HG03354 (cell line): Measurements from ENCODE around the gene GUCA2B.

Experiments used
- ATAC-seq: cut with Tn5 transposase; IDR thresholded peaks from one replicate; pipeline ENCODE4 v1.9.1; 2021; ENCODE audit warnings: mild to moderate bottlenecking; ENCODE audit not compliant: unreplicated experiment, poor library complexity, severe bottlenecking

GUCA2B gene

DNA sequence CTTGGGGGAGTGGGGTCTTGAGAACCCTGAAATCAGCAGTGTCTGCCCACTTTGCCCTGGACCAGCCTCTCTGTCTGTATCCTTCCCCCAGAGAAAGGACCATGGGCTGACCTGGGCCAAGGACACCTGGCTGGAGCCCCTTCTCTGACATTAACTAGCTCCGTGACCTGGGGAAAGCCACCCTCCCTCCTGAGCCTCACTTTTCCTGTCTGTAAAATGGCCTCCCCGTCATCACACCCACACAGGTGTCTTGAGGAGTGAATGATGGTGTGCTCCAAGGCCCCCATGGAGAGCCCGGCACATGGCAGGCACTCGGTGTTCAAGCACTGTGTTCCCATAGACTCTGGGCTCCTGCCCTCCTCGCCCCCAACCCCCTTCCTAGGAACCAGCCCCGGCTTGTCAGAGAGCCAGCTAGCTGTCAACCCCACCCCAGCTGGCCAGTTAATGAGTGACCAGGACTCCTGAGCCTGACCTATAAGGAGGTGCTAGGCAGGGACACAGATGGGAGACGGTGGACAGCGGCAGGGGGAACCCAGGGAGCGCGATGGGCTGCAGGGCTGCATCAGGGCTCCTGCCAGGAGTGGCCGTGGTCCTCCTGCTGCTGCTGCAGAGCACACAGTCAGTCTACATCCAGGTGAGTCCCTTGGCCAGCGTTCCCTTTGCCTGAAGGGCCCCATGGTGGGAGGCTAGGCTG, at the start of gene GUCA2B:
Gene GUCA2B (plus strand): TSS at position 504 of the 694 bp plus-strand sequence. CDS start 41 bp downstream, at position 545.
- ATAC-seq, result no peak

DNA sequence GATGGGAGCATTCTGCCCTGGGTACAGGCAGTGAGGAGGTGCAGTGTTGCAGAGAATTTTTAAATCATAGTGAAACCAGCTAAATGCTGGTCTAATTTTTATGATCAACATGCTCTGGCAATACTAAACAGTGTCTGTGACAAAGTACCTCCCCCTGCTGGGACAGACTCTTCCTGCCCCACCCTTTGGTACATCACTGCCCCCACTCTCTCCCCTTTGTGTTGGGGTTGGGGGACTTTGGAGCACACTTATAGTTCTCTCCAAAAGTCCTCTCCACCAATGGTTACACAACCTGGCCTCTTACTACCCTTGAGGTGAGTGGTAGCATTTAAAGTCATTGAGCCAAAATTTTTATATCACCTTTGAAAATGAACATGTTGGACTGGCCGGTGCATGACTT, 48.2 kb upstream of the GUCA2B start:
- ATAC-seq, result no peak

DNA sequence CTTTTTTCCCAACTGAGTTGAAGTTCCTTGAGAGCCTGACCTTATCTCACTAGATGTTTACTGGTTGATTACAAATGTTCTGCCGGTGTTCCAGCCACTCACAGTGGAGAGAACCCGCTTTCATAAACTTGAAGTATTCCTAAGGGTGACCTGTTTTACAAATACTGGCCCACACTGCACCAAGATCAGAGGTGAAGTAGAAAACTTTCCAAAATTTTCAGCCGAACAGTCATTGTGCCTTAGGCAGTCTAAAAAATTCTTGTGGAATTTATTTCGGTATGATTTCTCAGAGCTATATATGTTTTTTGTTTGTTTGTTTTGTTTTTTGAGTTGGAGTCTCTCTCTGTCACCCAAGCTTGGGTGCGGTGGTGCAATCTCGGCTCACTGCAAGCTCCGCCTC, 44.9 kb upstream of the GUCA2B start:
- no peak for ATAC-seq

DNA sequence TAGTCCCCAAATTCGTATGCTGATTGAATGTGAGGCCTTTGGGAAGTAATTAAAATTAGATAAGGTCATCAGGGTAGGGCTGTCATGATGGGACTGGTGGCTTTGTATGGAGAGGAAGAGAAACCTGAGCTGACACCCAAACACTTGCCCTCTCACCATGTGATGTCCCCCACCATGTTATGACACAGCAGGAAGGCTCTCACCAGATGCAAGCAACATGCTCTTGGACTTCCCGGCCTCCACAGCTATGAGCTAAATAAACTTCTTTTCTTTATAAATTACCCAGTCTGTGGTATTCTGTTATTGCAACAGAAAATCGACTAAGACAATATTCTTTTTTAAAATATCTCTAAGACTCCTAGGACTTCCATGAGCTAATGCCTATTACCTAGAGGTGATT, 43.6 kb upstream of the GUCA2B start:
- no peak for ATAC-seq

DNA sequence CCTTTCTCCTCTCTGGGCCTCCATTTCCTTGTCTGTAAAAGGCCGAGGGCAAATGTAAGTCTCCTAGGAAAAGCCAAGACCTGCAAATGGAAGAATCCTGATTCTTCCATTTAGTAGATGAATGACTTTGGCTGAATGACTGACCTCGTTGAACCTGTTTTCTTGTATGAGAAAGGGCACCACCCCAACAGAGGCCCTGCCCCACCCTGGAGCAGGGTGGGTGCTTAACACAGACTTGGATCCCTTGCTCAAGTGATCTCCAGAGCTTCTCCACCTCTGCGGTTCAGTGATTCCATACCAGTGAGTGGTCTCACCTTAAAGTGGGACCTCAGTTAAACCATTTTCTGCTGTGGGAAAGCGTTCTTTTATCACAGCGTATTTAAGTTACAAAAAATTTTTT, 39.0 kb upstream of the GUCA2B start:
- no peak for ATAC-seq

DNA sequence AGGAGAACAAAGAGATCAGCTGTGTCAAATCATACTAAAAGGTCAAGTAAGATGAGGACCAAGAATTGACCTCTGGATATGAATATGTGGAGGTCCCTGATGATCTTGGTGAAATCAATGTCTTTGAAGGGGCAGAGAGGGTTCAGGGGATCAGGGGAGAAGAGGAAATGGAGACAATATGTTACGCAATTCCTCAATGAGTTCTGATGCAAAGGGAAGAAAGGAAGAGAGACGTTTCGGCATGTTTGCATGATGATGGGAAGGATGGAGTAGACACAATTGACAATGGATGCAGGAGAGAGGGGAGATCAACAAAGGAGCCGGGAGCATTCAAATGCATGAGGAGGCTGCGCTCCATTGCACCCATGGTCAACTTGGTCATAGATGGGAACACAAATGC, 36.0 kb upstream of the GUCA2B start:
- no peak for ATAC-seq

DNA sequence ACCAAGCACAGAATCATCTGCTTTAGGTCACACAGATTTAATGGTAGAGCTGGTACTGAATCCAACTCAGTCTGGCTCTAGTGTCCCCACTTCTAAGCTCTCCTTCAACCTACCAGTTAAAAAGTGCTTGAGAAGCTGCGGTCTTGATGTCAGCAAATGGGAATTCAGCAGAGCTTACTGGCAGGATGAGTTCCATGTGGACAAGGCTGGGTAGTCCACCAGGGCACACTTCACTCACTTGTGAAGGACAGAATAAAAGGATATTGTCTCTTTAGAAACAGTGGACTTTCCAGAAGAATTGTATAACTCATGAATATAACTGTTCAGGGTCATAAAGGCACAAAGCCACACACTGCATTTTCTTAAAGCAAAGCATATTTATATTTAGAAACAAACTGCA, 35.1 kb upstream of the GUCA2B start:
- ATAC-seq, result no peak

DNA sequence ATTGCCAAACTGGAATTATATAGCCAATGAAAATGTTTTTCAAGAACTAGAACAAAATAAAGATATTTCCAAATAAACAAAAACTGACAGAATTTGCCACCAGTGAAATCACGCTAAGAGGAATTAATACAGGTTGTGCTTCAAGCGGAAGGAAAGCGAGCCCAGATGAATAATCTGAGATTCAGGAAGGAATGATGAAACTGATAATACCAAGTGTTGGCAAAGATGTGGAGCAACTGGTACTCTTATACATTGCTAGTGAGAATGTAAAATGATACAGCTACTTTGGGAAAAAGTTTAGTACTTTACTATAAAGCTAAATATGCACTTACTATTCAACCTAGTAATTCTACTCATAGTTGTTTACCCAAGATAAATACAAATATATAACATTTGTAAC, 30.8 kb upstream of the GUCA2B start:
- ATAC-seq, result no peak

DNA sequence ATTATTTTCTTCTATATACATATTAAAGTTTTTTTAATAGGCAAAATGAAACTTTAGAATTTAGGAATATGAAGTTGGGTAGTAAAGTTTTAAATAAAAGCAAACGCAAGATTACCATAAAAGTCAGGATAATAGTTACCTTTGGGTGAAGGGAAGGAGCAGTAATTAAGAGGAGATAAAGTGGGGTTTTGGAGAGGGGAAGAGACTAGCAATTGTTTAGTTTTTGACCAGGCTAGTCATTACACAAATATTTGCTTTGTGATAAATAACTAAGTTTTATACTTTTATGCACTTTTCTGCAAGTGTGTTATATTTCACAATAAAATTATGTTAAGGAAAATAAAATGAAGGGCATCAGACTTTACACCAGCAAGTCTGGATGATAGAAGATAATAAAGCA, 27.7 kb upstream of the GUCA2B start:
- no peak for ATAC-seq

DNA sequence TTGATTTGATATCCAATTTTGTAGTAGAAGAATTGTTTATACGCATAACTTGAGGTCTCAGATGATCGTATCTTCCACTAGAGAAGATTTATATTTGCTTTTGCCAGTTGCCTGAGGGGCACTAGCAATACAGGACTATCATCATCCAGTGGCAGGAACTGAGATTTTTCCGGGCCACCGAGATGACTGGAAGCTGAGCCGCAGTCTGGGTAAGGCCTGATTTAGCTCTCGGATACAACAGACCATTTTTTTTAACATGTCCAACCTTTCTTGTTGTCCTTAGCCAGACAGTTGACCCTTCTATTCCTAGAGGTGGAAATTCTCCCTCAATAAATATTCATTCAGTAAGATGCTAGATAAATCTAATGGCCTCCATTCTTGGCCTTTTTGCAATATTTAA, 25.4 kb upstream of the GUCA2B start:
- no peak for ATAC-seq

DNA sequence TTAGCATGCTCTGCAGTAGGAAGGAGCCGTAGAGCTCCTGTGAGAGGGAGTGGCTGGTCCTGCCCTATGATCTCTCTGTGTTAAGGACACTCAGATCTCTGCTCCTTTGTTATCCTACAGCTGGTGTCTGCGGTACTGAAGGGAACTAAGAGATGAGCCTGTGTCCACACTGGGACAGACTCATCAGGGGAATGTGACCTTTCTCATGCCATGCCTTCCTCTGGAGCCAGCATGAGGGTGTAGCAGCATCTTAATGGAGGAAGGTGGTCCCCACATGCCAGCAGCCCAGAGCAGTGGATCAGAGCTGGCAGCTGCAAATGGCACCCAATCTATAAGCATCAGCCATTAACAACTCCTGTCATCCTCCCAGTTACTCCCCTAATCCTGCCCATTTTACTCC, 24.7 kb upstream of the GUCA2B start:
- ATAC-seq, result no peak

DNA sequence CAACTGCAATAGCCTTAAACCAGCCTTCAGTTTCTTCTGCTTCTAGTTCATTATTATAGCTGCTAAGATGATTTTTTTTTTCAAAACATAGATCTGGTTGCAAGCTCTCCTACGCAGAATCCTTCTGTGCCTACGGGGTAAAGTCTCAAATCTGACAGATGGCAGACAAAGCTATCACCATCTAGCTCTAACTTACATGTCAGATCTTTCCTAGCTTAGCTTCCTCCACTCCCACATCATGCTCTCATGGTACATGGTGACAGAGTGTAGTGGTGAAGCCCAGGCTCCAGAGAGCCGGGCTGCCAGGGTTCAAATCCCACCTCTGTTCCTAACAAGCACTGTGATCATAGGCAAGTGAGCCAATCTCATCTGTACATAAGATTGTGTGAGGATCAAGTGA, 24.2 kb upstream of the GUCA2B start:
- ATAC-seq, result no peak

DNA sequence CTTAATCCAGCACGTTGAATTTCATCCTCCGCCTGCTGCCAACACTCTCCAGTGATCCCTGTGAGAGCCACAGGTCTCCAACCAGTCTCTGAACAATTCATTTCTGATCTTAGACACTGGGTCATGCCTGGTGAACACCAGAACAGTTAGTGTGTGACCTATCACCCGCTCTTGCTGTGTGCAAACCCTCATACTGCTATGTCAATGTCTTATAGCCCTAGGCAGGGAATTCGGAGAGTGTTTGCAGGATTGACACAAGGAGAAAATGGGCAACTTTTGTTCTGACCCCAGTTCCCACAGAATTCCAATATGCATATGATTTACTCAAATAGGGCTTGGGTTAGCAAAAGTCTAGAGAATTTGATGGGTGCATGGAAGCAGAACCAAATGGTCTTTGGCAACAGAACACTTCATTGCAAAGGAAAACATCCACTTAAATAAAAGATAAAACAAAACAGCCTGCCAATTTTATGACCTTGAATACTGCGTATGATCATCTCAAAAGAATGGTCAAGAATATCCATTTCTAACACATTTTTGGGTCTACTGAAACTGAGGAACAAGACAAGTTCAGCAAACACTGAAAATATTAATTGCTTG, 23.0 kb upstream of the GUCA2B start:
- no peak for ATAC-seq

DNA sequence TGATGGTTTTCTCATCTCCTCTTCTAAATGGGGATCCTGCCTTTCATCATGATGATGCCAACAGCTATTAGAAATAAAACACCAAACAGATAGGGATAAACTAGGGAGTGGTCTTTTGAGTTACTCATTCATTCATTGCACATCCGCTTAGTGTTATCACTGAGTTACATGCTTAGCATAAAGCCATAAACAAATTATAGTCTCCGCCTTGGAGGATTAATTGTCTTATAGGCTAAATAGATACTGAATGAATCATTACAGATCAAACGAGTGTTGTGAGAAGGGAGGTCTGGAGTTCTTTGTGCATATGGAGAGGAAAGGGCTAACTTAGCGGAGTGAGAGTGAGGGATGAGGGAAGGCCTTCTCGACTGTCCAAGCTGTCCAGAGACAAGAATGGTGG, 19.8 kb upstream of the GUCA2B start:
- ATAC-seq, result no peak

DNA sequence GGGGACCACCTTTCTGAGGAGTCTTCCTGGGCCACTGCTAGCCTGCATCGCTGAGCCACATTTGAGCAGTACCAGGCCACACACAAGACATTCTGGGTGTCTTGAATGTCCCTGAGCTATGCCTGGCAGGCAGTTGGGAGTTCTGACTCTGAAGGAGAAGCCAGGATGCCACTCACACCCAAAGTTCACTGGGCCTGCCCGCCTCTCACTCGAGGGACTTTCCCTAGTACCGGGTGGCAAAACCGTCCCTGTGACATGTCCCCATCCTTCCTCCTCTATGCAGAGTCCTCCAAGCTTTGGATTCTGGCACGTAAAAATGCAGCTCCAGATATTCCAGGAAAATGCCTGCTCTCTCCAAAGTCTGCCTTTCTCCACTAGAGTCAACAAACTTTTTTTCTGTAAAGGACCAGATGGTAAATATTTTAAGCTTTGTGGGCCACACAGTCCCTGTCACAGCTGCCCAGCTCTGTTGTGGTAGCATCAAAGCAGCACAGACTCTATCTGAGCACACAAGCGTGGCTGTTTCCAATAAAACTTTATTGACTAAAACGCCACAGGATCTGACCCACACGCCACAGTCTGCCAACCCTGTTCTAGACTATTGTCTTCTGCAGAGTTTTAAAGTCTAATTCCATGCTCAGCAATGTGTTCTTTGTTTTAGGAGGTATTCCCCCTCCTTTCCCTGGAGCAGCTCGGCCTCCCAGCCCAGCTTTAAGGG, 19.2 kb upstream of the GUCA2B start:
- ATAC-seq, result no peak

DNA sequence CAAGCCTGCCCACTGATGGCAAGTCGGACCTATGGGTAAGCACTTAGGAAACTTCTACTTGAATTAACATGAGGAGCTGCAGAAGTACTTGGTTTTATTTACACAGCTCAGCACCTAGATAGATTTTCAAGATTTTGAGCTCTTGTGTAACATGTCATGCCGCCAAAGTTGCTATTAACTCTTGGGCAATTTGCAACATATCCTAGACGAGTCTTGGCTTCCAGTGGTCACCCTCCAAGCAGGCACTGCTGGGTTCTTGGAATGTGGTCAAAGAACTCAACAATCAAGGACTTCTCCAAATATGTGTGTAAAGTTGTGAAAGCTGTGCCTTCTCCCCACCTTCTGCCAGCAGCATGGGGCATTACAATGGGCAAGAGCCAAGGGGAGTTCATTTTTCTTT, 17.8 kb upstream of the GUCA2B start:
- ATAC-seq, result no peak

DNA sequence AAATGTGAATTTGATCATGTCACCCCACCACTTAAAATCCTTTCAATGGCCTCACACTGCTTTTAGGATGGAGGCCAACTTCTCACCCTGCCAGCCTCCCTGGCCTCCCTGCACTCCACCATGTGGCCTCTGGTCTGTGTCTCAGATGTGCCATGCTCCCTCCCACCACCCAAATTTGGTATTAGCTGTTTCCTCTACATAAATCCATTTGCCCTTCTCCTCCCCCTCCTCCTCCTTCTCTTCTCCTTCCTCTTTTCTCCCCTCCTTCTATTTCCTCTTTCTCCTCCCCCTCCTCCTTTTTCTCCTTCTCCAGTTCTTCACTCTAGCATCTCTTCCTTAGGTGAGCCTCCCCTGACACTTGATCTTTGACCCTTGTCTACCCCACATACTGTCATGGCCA, 16.7 kb upstream of the GUCA2B start:
- ATAC-seq, result no peak

DNA sequence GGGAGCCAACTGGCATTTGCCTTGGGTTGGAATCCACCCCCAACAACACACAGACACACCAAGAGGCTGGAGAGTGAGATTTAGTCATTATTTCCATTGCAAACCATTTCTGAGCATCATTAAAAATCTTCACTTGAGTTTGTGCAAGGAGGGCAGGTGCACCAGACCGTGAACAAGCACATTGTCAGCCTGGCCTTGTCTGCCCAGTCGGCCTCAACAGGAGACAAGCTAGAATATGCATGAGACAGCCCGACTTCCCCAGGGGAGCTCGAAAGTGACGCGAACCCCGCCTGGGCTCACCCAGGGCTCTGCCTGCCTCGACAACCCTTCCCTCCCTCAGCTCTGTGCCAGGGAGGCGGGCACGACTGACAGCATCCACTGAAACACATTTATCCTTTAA, 15.4 kb upstream of the GUCA2B start:
- no peak for ATAC-seq

DNA sequence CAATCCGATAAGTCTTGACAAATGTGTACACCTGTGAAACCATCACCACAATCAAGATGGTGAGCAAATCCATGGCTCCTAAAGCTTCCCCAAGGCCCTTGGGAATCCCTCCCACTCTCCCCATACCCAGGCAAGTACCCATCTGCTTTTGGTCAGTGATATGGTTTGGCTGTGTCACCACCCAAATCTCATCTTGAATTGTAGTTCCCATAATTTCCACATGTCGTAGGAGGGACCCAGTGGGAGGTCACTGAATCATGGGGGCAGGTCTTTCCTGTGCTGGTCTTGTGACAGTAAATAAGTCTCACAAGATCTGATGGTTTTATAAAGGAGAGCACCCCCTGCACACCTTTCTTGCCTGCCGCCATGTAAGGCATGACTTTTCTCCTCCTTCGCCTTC, 14.6 kb upstream of the GUCA2B start:
- no peak for ATAC-seq

DNA sequence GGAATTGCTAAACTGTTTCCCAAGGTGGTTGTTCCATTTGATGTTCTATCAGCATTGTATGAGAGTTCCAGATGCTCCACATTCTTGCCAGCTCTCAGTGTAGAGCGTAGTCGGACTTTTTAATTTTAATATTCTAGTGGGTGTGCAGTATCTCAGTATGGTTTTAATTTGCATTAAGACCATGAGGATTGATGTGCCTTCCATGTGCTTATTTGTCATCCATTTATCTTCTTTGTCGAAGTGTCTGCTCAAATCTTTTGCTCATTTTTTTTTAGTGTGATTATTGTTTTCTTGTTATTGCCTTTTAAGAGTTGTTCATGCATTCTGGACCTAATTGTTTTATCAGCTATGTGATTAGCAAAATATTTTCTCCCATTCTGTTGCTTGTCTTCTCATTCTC, 13.8 kb upstream of the GUCA2B start:
- ATAC-seq, result no peak

DNA sequence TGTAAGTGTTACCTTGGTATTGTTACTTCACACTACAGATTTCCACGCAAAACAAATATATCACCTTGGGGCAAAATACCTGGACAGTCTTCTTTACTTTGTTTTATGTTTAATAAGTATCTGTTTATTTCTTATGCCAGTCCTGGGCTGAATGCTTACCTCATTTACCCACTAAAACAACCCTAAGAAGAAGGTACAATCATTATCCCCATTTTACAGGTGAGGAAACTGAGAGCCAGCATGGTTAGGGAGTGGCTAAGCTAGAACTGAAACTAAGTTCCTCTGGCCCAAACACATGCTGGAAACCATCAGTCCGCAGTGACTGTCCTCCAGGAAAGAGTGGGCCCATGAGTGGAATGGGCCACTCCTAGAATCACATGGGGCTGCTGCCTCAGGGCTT, 13.0 kb upstream of the GUCA2B start:
- ATAC-seq, result no peak
